ENCODE data around the gene CADPS2.

The CADPS2 gene

GRCh38 chr7:122515404-122515803, 370.9 kb downstream of the CADPS2 start:
- no peak for DNase-seq

DNA sequence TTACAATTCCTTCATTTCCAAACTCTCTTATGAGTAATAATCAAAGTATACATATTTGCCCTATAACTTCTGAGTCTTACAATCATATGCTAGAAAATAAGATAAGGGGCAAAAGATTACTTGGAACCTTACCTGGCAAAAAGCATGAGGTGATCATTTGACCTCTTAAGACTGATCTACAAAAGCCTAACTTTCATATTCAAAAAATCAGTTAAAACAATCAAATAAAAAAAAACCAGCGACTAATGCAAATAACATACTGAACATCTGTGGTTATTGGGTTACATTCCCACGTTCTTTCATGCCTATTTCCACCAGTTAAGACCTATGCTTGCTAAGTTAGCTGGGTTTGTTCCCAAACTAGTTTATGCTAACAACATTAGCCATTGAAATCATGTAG, 375.0 kb downstream of the CADPS2 start:
- no peak for DNase-seq

GRCh38 chr7:122507591-122507990, 378.7 kb downstream of the CADPS2 start:
- DNase-seq: no peak

- no peak for DNase-seq
Measured at GRCh38 chr7:122492007-122492406, 394.3 kb downstream of the CADPS2 start.

- no peak for DNase-seq
Measured at GRCh38 chr7:122488241-122488640, 398.0 kb downstream of the CADPS2 start.

DNA sequence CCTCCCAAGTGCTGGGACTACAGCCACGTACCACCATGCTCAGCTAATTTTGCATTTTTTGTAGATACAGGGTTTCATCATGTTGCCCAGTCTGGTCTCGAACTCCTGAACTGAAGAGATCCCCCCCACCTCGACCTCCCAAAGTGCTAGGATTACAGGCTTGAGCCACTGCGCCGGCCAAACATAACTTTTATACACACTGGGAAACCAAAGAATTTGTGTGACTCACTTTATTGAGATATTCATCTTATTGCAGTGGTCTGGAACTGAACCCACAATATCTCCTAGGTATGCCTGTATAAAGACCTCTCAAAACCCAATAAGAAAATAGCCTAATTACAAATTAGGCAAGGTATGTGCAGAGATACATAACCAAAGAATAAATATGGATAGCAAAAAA, 399.1 kb downstream of the CADPS2 start:
- no peak for DNase-seq

GRCh38 chr7:122485856-122486255, 400.4 kb downstream of the CADPS2 start:
- no peak for DNase-seq

DNA sequence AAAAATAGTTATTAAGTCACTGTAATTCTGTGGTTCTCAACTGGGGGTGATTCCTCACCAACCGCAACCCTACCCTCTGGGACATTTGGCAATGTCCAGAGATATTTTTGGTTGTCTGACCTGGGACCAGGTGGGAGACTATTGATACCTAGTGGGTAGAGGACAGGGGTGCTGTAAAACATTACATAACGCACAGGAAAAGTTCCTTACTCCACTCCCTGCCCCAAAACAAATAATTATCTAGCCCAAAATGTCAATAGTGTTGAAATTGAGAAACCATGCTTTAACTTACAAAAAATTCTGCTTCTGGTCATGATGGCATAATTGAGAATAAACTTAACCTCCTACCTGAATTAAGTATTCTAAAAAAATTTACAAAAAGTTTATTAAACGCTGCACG, 404.0 kb downstream of the CADPS2 start:
- DNase-seq: no peak

GRCh38 chr7:122470859-122471258, 415.4 kb downstream of the CADPS2 start:
- DNase-seq: no peak

DNA sequence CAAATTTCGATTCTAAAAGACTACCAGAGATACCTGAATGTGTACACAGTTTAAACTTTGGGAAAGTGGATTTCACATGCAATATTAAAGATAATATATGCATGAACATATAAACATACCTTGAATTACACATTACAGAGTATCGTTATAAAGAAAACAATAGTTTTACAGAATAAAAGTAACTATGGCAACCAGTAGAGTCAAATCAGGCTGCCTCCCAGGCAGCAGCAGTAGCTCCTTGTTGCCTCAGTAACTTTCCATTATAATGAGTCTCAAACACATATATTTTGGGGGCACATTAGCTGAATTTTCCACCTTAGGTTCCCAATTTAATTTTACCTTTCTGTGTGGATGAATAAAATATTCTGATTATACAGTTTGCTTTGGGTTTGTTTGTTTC, 417.3 kb downstream of the CADPS2 start:
- DNase-seq: no peak

DNA sequence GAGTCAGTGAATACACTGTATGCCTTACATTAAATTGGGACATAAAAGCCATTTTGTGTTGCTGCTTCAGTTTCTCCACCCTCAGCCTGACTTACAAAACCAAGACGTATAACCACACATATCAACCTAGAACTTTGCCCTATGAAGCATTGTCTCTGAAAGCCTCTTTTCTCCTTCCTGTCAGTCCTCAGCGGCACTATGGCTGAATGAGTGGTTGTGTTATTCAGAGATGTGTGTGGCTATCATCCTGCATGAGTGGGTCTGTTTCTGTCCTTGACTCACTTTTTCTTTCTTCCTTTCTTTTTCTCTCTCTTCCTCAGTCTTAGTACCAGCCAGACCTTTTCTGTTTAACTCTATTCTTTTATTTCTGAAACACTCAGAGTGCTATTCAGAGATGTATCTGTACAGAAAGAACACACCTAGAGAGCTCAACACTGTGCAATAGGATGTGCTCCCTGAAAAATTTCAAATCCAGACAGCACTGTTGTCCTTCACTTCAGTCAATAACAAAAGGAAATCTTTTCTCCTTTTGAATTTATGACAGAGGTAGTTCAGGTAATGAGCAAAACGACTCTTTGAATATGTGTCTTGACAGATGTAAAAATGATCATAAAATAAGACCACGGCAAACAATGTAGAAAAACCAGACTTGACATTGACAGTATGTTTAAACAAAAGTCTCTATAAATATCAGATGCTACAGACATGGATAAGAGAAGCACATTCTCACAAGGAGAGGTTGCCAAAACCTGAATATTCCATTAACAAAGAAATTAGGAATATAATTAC, 418.4 kb downstream of the CADPS2 start:
- DNase-seq: no peak

DNA sequence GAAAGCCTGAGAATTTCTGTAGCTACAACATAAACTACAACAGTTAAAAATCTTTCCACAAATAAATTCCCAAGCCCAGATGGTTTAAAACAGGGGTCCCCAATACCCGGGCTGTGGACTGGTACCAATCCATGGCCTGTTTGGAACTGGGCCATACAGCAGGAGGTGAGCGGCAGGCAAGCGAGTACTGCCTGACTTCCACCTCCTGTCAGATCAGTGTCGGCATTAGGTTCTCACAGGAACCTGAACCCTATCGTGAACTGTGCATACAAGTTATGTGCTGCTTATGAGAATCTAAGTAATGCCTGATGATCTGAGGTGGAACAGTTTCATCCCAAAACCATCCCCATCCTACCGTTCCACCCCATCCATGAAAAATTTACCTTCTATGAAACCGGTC, 421.0 kb downstream of the CADPS2 start:
- no peak for DNase-seq

DNA sequence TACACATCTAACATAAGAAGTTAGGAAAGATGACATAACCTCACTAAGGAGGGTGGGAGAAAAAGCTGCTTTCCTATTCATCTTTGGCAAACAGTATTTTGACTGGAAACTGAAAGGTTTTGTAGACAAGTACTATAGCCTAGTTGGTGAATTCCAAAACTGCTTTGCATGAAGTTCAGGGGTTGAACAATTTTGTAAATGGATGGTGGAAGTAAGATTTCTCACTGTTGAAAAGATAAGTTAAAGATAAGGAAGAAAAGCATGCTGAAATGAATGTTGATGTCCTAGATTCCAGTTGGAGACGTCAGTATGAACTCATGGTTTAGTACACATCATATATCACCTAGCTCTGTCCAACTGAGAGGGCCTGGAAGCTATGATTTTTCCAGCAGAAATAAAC, 422.6 kb downstream of the CADPS2 start:
- DNase-seq: no peak

- no peak for DNase-seq
Measured at GRCh38 chr7:122460936-122461335, 425.3 kb downstream of the CADPS2 start.

DNA sequence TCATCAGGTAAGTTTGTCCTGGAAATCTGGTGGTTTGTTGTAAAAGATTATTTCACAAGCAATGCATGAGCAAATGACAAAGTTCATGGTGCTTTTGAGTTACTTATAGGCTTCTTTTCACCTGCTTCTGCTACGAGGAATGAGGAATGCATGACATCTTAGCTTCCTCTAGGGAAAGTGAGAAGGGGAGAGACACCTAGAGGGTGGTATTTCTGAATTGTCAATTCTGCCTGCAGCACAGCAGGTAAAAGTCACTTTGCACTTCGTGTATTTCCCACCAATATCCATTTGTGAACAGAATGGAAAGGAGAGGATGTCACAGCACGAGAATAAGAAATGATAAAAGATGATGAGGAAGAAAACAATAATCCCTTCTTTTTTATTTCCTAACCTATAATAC, 428.3 kb downstream of the CADPS2 start:
- DNase-seq: no peak

- DNase-seq: no peak
Measured at GRCh38 chr7:122457325-122457724, 428.9 kb downstream of the CADPS2 start.

- DNase-seq: no peak
Measured at GRCh38 chr7:122454776-122455507, 431.3 kb downstream of the CADPS2 start.

DNA sequence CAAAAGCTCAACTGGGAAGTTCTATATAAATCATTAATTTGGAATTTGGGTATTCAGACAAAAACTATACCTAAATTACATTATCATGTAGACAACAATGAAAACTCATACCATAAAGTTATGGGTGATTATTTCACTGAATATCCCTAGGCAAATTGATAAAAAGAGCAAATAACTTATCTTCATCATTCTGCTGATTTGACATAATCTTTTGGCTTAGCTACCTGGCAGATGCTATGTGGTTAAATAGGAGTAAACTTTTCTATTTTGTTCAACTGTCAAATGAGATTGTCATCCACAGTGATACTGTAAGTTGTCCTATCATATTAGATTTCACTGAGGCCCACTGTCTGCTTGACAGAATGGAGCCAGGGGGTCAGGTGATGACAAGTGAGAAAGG, 432.8 kb downstream of the CADPS2 start:
- no peak for DNase-seq

DNA sequence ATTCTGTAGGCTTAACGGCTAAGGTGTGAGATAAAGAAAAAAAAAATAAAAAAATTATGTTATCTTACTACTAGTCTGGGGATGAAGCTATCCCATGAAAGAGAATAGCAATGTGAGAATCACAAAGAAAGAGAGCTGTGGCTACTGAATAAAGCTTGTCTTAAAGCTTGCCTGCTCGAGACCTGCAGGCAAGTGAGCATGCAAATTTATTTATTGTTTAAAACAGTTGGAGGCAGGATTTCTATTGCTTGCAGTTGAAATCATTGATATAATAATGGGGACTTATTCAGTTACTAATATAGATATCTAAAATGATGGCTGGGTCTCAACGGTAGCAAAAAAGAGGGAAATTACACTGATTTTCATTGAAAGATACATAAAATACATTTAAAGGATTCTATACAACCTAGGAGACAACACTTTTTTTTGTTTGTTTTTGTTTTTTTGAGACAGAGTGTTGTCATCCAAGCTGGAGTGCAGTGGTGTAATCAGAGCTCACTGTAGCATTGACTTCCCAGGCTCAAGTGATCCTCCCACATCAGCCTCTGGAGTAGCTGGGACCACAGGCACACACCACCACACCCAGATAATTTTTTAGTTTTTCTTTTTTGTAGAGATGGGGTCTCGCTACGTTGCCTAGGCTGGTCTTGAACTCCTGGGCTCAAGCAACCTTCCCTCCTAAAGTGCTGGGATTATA, 437.2 kb downstream of the CADPS2 start:
- no peak for DNase-seq

DNA sequence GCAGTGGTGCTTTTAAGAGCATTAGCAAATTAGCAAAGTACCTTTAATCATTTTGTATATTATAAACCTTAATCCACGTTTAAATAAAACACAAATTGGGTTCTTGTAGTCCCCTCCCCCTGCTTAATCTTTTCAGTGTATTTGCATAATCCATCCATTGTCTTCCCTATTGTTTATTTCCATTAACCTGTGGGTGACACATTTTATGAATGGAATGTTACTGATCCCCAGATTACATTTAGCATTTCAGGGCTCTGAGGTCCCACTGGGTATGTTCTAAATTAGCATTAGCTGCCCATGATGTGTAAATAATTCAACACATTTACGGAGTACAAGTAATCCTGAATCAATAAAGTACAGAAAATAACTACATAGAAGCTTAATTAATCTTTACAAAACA, 443.3 kb downstream of the CADPS2 start:
- no peak for DNase-seq

DNA sequence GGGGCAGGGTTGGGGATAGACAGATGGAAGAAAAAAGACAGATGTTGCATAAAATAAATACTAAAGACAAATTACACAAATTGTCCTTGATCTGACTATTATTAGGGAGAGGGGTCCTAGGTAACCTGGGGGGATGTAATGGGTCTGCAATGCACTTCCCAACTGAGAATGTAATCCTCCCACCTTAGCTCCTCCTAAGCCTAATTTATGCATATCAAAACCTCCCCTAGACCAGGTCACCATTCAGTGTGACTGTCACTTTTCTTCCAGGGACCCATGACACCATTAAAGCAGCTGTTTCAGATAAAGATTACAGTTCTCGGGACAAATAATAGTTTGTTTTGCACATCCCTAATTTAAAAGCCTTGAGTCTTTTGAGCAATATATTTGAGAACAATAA, 447.8 kb downstream of the CADPS2 start:
- DNase-seq: no peak

DNA sequence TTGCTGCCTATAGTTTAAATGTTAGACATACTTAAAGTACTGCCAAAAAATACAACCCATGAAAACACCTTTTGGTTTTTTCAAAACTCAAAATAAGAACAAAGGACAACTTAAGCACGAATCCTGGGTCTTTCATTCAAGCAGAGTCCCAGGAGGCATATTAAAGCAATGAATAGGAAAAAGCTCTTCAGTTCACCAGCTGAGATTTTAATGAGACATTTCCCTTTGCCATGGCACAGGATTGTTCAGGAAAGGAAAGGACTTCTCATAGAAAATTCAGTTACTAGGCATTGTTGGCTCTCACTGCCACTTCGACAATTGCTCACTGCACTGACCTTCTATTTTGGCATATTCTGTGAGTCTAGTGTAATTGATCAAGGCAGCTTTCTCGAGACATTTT, 448.3 kb downstream of the CADPS2 start:
- no peak for DNase-seq

DNA sequence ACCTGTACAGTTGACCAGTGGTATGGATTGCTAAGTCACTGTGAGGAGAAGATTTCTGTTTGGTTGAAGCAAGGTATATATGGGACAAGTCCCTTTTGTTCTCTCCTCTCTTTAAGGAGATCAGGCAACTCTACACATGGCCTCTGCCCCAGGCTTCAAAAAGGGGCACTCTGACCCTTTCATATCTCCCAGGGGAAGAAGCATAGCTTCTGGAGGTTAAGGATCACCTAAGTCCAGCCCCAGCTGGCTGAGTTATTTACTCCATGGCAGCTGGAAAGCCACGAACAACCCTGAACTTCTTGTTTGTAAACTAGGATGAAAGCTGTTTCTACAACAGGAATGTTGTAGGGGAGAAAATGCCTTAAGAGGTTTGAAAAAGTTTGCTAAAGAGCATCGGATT, 452.5 kb downstream of the CADPS2 start:
- no peak for DNase-seq

DNA sequence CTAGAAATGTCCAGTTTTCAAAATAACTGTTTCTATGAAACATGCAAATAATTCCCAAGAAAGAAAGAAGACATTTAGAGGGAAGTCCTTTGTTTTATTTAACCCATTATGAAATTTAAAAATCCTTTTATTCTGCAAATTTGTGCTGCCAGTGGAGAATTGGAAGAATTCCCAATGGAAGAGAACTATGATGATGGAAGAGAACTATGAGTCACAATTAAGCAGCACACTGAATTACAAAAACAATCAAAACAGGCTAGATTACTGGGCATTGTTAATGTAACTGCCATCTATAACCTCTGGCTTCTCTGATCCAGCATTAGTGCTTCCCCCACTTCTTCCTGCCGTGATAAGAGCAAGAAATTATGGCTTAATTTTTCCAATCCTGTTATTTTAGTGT, 455.6 kb downstream of the CADPS2 start:
- no peak for DNase-seq
